GM12865 (cell line): ENCODE measurements around the gene BCKDHA.
"Not testable (repeated sequence)": the region's sequence is repeated elsewhere in the genome, so short reads cannot be mapped to it uniquely, and the experiment has no call there.

Experiments
- DNase-seq: peaks from one replicate; pipeline ENCODE4 v3.0.0; 2010; ENCODE audit warnings: low read depth
- H3K4me3 ChIP-seq: 2 replicates; pipeline ENCODE4 v1.5.1; 2011; ENCODE audit warnings: mild to moderate bottlenecking, low read depth, low read length, control low read depth
- TF ChIP-seq, protein P1 (sequence below): IDR thresholded peaks from 2 replicates; pipeline ENCODE4 v1.5.1; 2011; ENCODE audit warnings: low read length, control low read depth, low read depth, inconsistent platforms; ENCODE audit not compliant: insufficient read depth; ENCODE audit errors: missing control alignments

The BCKDHA gene

DNA sequence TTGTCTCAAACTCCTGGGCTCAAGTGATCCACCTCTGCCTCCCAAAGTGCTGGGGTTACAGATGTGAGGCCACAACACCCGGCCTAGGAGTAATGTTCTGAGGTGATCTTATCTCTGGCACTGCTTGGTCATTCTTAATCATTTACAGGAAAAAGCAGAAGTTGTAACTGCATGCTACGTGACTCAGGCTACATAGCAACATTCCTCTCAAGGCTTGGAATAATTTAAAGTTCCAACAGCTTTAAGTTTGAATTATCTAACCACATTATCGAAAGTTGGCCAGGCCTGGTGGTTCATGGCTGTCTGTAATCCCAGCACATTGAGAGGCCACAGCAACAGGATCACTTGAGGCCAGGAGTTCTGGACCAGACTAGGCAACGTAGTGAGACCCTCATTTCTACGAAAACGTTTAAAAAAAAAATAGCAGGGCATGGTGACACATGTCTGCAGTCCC, 29.7 kb upstream of the BCKDHA start:
- no peak overlapping the region for H3K4me3 ChIP-seq
- no peak for DNase-seq
- TF ChIP-seq, protein P1, sequence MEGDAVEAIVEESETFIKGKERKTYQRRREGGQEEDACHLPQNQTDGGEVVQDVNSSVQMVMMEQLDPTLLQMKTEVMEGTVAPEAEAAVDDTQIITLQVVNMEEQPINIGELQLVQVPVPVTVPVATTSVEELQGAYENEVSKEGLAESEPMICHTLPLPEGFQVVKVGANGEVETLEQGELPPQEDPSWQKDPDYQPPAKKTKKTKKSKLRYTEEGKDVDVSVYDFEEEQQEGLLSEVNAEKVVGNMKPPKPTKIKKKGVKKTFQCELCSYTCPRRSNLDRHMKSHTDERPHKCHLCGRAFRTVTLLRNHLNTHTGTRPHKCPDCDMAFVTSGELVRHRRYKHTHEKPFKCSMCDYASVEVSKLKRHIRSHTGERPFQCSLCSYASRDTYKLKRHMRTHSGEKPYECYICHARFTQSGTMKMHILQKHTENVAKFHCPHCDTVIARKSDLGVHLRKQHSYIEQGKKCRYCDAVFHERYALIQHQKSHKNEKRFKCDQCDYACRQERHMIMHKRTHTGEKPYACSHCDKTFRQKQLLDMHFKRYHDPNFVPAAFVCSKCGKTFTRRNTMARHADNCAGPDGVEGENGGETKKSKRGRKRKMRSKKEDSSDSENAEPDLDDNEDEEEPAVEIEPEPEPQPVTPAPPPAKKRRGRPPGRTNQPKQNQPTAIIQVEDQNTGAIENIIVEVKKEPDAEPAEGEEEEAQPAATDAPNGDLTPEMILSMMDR, result no peak

DNA sequence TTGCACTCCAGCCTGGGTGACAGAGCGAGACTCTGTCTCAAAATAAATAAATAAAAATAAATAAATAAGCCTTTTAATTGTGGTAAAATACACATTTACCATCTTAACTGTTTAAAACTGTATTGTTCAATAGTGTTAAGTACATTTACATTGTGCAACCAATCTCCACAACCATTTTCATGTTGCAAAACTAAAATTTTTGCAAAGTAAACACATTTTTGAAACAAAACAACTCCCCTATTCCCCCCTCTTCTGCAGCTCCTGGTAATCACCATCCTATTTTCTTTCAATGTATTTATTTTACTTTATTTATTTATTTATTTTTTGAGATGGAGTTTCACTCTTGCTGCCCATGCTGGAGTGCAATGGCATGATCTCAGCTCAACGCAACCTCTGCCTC, 27.8 kb upstream of the BCKDHA start:
- no peak overlapping the region for H3K4me3 ChIP-seq
- TF ChIP-seq, protein P1, result no peak
- no peak for DNase-seq

DNA sequence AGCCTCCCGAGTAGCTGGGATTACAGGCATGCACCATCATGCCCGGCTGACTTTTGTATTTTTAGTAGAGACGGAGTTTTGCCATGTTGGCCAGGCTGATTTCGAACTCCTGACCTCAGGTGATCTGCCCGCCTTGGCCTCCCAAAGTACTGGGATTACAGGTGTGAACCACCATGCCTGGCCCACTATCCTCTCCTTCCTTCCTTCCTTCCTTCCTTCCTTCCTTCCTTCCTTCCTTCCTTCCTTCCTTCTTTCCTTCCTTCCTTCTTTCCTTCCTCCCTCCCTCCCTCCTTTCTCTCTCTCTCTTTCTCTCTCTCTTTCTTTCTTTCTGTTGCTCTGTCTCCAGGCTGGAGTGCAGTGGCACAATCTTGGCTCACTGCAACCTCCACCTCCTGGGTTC, 26.5 kb upstream of the BCKDHA start:
- DNase-seq, H3K4me3 ChIP-seq: not testable (repeated sequence)

DNA sequence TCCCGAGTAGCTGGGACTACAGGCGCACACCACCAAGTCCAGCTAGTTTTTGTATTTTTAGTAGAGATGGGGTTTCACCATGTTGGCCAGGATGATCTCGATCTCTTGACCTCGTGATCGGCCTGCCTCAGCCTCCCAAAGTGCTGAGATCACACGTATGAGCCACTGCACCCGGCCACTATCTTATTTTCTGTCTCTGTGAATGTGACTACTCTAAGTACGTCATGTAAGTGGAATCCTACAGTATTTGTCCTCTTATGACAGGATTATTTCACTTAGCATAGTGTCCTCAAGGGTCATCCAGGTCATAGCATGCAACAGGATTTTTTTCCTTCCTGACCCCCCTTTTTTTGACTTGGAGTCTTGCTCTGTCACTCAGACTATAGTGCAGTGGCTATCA, 26.1 kb upstream of the BCKDHA start:
- no peak for DNase-seq
- no peak overlapping the region for H3K4me3 ChIP-seq
- TF ChIP-seq, protein P1, result no peak

DNA sequence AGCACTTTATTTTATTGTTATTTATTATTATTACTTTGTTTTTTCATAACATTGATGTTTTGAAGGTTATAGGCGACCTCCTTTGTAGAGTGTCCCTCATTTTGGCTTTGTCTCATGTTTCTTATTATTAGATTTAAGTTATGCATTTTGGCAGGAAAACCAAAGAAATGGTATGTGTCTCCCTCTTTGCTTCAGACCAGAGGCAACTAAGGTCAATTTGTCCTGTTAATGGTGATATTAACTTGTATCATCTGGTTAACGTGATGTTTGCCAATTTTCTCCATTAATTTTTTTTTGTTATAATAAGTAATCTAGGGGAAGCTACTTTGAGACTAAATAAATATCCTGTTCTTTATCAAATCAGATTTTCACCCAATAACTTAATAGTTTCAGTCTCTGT, 25.1 kb upstream of the BCKDHA start:
- TF ChIP-seq, protein P1, result no peak
- H3K4me3 ChIP-seq, result no peak overlapping the region
- DNase-seq, result no peak

DNA sequence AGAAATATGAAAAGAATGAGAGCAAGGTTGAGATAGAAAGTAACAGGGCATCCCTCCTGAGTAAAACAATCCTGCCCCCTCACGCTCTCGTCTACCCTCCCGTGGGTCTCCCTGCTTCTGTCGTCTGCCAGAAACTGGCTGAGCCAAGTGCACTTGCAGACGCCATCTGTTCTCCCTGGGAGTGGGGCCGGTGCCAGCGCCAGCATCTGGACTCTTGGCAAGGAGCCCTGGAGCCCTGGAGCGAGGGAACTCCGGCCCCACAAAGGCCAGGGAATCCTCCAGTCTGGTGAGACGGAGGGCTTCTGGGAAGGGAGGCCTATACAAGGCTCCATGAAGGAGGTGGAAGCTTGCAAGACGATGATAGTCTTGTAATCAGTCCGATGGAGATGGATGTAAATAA, 23.6 kb upstream of the BCKDHA start:
- TF ChIP-seq, protein P1, result no peak
- no peak for DNase-seq
- no peak overlapping the region for H3K4me3 ChIP-seq

DNA sequence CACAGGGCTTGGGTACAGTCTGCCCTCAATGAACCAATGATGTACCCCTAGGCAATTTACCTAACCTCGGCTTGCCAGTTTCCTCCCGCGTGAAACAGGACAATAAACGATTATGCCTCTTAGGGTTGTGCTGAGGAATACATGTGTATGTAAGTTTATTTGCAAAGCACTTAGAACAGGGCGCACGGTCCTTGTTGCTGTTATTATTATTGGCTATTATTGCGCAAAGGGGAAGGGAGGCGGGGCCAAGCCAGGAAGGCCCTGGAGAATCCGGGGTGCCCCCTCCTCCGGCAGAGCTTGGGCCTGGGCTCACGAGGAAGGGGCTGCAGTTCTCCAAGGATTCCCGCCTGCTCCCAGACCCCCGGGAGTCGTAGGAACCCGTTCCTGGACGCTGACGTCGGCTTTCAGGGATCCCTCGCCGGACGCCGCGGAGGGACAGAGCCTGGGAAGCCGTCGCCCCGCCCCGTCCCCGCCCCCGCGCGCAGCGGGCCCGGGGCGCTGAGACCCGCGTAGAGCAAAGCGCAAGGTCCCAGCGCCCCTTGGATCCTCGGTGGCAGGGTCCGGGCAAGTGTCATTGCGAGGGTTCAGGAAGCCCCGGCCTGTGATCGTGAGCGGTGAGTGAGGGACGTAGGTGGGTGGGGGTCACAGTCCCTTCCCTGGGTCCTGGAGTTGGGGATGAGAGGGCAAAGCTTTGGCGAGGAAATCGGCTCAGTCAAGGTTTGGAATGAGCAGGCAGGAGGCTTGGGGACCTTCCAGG, 21.2 kb upstream of the BCKDHA start, which contains the start of gene TMEM91:
TMEM91 (plus strand) TSS at position 293 of the 757 bp plus-strand sequence. CDS start 1,777 bp downstream, outside the sequence.
- no peak for DNase-seq
- H3K4me3 ChIP-seq, result peak within 1 kb of the TSS; percentile 21; the same call in 1 of the 2 replicates
- TF ChIP-seq, protein P1, result no peak
